T-helper 2 cell treated with Interferon-gamma antibody and Interleukin-4, amounts not matched to agents 5 μg/mL and 100 μg/mL, for 36 hours (primary cell): ENCODE data around the gene ZBTB7C.

Experiments used
- DNase-seq: peaks from one replicate; pipeline ENCODE4 v3.0.0; 2021; ENCODE audit warnings: low spot score
- H3K27ac Mint-ChIP-seq: one replicate; pipeline ENCODE4 v1.8.0; 2021; ENCODE audit warnings: mild to moderate bottlenecking, mixed read lengths
- H3K27me3 Mint-ChIP-seq: one replicate; pipeline ENCODE4 v1.8.0; 2021; ENCODE audit warnings: low read depth, mixed read lengths
- H3K36me3 Mint-ChIP-seq: one replicate; pipeline ENCODE4 v1.8.0; 2021; ENCODE audit warnings: low read depth, mixed read lengths
- H3K4me1 Mint-ChIP-seq: one replicate; pipeline ENCODE4 v1.8.0; 2021; ENCODE audit warnings: low read depth, mixed read lengths
- H3K4me3 Mint-ChIP-seq: one replicate; pipeline ENCODE4 v1.8.0; 2022; ENCODE audit warnings: mild to moderate bottlenecking, moderate library complexity, mixed read lengths
- H3K9me3 Mint-ChIP-seq: one replicate; pipeline ENCODE4 v1.8.0; 2021; ENCODE audit warnings: mixed read lengths

ZBTB7C gene

GRCh38 chr18:48098538-48098937 lies 310.6 kb downstream of the ZBTB7C start:
- no peaks in the 10 kb centered on the region for H3K36me3 Mint-ChIP-seq

GRCh38 chr18:48098007-48098406 lies 311.2 kb downstream of the ZBTB7C start:
- Mint-ChIP-seq H3K9me3 (no peaks in the 10 kb centered on the region), H3K36me3 (no peaks in the 10 kb centered on the region), H3K4me1 (no peaks in the 10 kb centered on the region), H3K27me3 (peaks cover 25% of the 10 kb centered on the region), H3K27ac (no peak overlapping the region), H3K4me3 (no peak overlapping the region)
- DNase-seq = no peak

More at GRCh38 chr18:48098538-48098937, 310.6 kb downstream of the ZBTB7C start:
- H3K27me3 Mint-ChIP-seq = peaks cover 23% of the 10 kb centered on the region
- no peak overlapping the region for H3K4me3 Mint-ChIP-seq
- DNase-seq = no peak
- no peaks in the 10 kb centered on the region for H3K4me1 Mint-ChIP-seq
- no peaks in the 10 kb centered on the region for H3K9me3 Mint-ChIP-seq
- no peak overlapping the region for H3K27ac Mint-ChIP-seq

GRCh38 chr18:48095726-48096125 lies 313.5 kb downstream of the ZBTB7C start:
- Mint-ChIP-seq H3K27me3 (peaks cover 18% of the 10 kb centered on the region), H3K4me1 (no peaks in the 10 kb centered on the region), H3K36me3 (no peaks in the 10 kb centered on the region), H3K27ac (no peak overlapping the region), H3K9me3 (no peaks in the 10 kb centered on the region), H3K4me3 (no peak overlapping the region)
- no peak for DNase-seq

GRCh38 chr18:48093104-48093503 lies 316.1 kb downstream of the ZBTB7C start:
- Mint-ChIP-seq H3K4me3 (no peak overlapping the region), H3K9me3 (no peaks in the 10 kb centered on the region), H3K27me3 (peaks cover 12% of the 10 kb centered on the region), H3K36me3 (no peaks in the 10 kb centered on the region), H3K27ac (no peak overlapping the region), H3K4me1 (no peaks in the 10 kb centered on the region)
- no peak for DNase-seq

GRCh38 chr18:48091869-48092497 lies 317.2 kb downstream of the ZBTB7C start:
- Mint-ChIP-seq H3K27ac (no peak overlapping the region), H3K27me3 (peaks cover 11% of the 10 kb centered on the region), H3K9me3 (no peaks in the 10 kb centered on the region), H3K36me3 (no peaks in the 10 kb centered on the region), H3K4me3 (no peak overlapping the region), H3K4me1 (no peaks in the 10 kb centered on the region)
- no peak for DNase-seq

GRCh38 chr18:48090702-48091101 lies 318.5 kb downstream of the ZBTB7C start:
- Mint-ChIP-seq H3K4me3 (no peak overlapping the region), H3K27me3 (peaks cover 6% of the 10 kb centered on the region)

GRCh38 chr18:48090021-48090420 lies 319.2 kb downstream of the ZBTB7C start:
- no peak for DNase-seq
- Mint-ChIP-seq H3K9me3 (no peaks in the 10 kb centered on the region), H3K4me1 (no peaks in the 10 kb centered on the region), H3K27me3 (peaks cover 6% of the 10 kb centered on the region), H3K27ac (no peak overlapping the region), H3K4me3 (no peak overlapping the region), H3K36me3 (no peaks in the 10 kb centered on the region)

More at GRCh38 chr18:48090702-48091101, 318.5 kb downstream of the ZBTB7C start:
- DNase-seq = no peak
- Mint-ChIP-seq H3K36me3 (no peaks in the 10 kb centered on the region), H3K9me3 (no peaks in the 10 kb centered on the region), H3K4me1 (no peaks in the 10 kb centered on the region), H3K27ac (no peak overlapping the region)

GRCh38 chr18:48085781-48086487 lies 323.2 kb downstream of the ZBTB7C start:
- no peak for DNase-seq
- Mint-ChIP-seq H3K27me3 (peaks cover 2% of the 10 kb centered on the region), H3K27ac (no peak overlapping the region), H3K36me3 (no peaks in the 10 kb centered on the region), H3K4me1 (no peaks in the 10 kb centered on the region), H3K9me3 (no peaks in the 10 kb centered on the region), H3K4me3 (no peak overlapping the region)

- H3K27me3 Mint-ChIP-seq = peaks cover 2% of the 10 kb centered on the region
- no peaks in the 10 kb centered on the region for H3K9me3 Mint-ChIP-seq
- no peaks in the 10 kb centered on the region for H3K4me1 Mint-ChIP-seq
- no peak overlapping the region for H3K27ac Mint-ChIP-seq
- no peak for DNase-seq
- H3K36me3 Mint-ChIP-seq = no peaks in the 10 kb centered on the region
- H3K4me3 Mint-ChIP-seq = no peak overlapping the region
These were observed 324.3 kb downstream of the ZBTB7C start for GRCh38 chr18:48084858-48085257.

GRCh38 chr18:48084041-48084757 lies 325.0 kb downstream of the ZBTB7C start:
- H3K36me3 Mint-ChIP-seq = no peaks in the 10 kb centered on the region
- H3K4me3 Mint-ChIP-seq = no peak overlapping the region
- peaks cover 2% of the 10 kb centered on the region for H3K27me3 Mint-ChIP-seq
- H3K27ac Mint-ChIP-seq = no peak overlapping the region
- no peaks in the 10 kb centered on the region for H3K4me1 Mint-ChIP-seq
- no peaks in the 10 kb centered on the region for H3K9me3 Mint-ChIP-seq
- no peak for DNase-seq

- no peak overlapping the region for H3K27ac Mint-ChIP-seq
- DNase-seq = no peak
- no peaks in the 10 kb centered on the region for H3K4me1 Mint-ChIP-seq
- H3K4me3 Mint-ChIP-seq = no peak overlapping the region
- H3K9me3 Mint-ChIP-seq = no peaks in the 10 kb centered on the region
- H3K36me3 Mint-ChIP-seq = no peaks in the 10 kb centered on the region
- H3K27me3 Mint-ChIP-seq = no peaks in the 10 kb centered on the region
These were observed 328.6 kb downstream of the ZBTB7C start for GRCh38 chr18:48080546-48080945.

GRCh38 chr18:48079885-48080284 lies 329.3 kb downstream of the ZBTB7C start:
- H3K36me3 Mint-ChIP-seq = no peaks in the 10 kb centered on the region
- H3K4me3 Mint-ChIP-seq = no peak overlapping the region
- H3K9me3 Mint-ChIP-seq = no peaks in the 10 kb centered on the region
- H3K27ac Mint-ChIP-seq = no peak overlapping the region
- no peaks in the 10 kb centered on the region for H3K27me3 Mint-ChIP-seq
- no peaks in the 10 kb centered on the region for H3K4me1 Mint-ChIP-seq
- DNase-seq = no peak

GRCh38 chr18:48078448-48078847 lies 330.7 kb downstream of the ZBTB7C start:
- no peaks in the 10 kb centered on the region for H3K36me3 Mint-ChIP-seq
- no peaks in the 10 kb centered on the region for H3K9me3 Mint-ChIP-seq
- H3K4me3 Mint-ChIP-seq = no peak overlapping the region
- H3K27me3 Mint-ChIP-seq = no peaks in the 10 kb centered on the region
- H3K4me1 Mint-ChIP-seq = no peaks in the 10 kb centered on the region
- DNase-seq = no peak
- no peak overlapping the region for H3K27ac Mint-ChIP-seq

- Mint-ChIP-seq H3K4me3 (no peak overlapping the region), H3K9me3 (no peaks in the 10 kb centered on the region), H3K36me3 (no peaks in the 10 kb centered on the region), H3K4me1 (no peaks in the 10 kb centered on the region), H3K27me3 (peaks cover 3% of the 10 kb centered on the region), H3K27ac (no peak overlapping the region)
- no peak for DNase-seq
These were observed 331.9 kb downstream of the ZBTB7C start for GRCh38 chr18:48077291-48077690.
